WTC11 (cell line): ENCODE results near the gene OR1D2. TPM values are rescaled to one million over a fixed set of nuclear protein-coding genes. Genes with fewer than 3 reads are reported as not detected.

ENCODE experiments used
- ATAC-seq: fragments of 200-7000 bp; cut with Tn5 transposase; 2 replicates; pipeline ENCODE4 v1.10.0; 2021; ENCODE audit warnings: mild to moderate bottlenecking, moderate library complexity
- CTCF ChIA-PET: fragments of 300-600 bp; sonication (Branson Sonifier 250); formaldehyde crosslinking; loops from one replicate; lab custom pipeline; 2021; ENCODE audit warnings: antibody characterized with exemption; lab: Charles Lee
- POLR2A ChIA-PET: fragments of 350-600 bp; sonication (Branson Sonifier 250); formaldehyde crosslinking; loops from one replicate; lab custom pipeline; 2021; ENCODE audit warnings: antibody characterized with exemption; lab: Charles Lee
- DNase-seq: peaks from one replicate; pipeline ENCODE4 v3.0.0; 2021; ENCODE audit warnings: low spot score
- H3K27ac Mint-ChIP-seq: 2 replicates; pipeline ENCODE4 v1.8.0; 2021; ENCODE audit warnings: mixed read lengths
- H3K27me3 Mint-ChIP-seq: 2 replicates; pipeline ENCODE4 v1.8.0; 2021; ENCODE audit warnings: low read depth, mild to moderate bottlenecking, moderate library complexity, mixed read lengths
- H3K36me3 Mint-ChIP-seq: 2 replicates; pipeline ENCODE4 v1.8.0; 2021; ENCODE audit warnings: mixed read lengths
- H3K4me1 Mint-ChIP-seq: 2 replicates; pipeline ENCODE4 v1.8.0; 2022; ENCODE audit warnings: mixed read lengths
- H3K4me3 Mint-ChIP-seq: 2 replicates; pipeline ENCODE4 v1.8.0; 2021; ENCODE audit warnings: mild to moderate bottlenecking, moderate library complexity, mixed read lengths
- H3K9me3 Mint-ChIP-seq: 2 replicates; pipeline ENCODE4 v1.8.0; 2021; ENCODE audit warnings: mixed read lengths
- GRHL2 ChIP-seq: fragments of 250-450 bp; sonication (Bioruptor Pico); IDR thresholded peaks from 2 replicates; pipeline ENCODE4 v1.8.0; 2022; ENCODE audit warnings: mild to moderate bottlenecking, moderate library complexity; ENCODE audit not compliant: insufficient replicate concordance, severe bottlenecking
- HMGA2 ChIP-seq: fragments of 250-450 bp; sonication (Bioruptor Pico); IDR thresholded peaks from 2 replicates; pipeline ENCODE4 v1.4.0; 2021; ENCODE audit warnings: mild to moderate bottlenecking, moderate library complexity
- JAZF1 ChIP-seq: fragments of 250-450 bp; sonication (Bioruptor Pico); IDR thresholded peaks from 2 replicates; pipeline ENCODE4 v1.9.0; 2021; ENCODE audit warnings: moderate library complexity, mild to moderate bottlenecking, inconsistent platforms
- NFATC4 ChIP-seq: fragments of 250-450 bp; sonication (Bioruptor Pico); IDR thresholded peaks from 2 replicates; pipeline ENCODE4 v1.9.0; 2021; ENCODE audit warnings: mild to moderate bottlenecking
- SMAD3 ChIP-seq: sonication (generic); formaldehyde crosslinking; IDR thresholded peaks from 2 replicates; pipeline ENCODE4 v1.8.0; 2022; ENCODE audit warnings: missing genetic modification reagents, mild to moderate bottlenecking, borderline replicate concordance
- TP53 ChIP-seq: sonication (generic); formaldehyde crosslinking; IDR thresholded peaks from 2 replicates; pipeline ENCODE4 v1.8.1; 2023; ENCODE audit warnings: mild to moderate bottlenecking, missing genetic modification reagents
- ZNF317 ChIP-seq: sonication (generic); formaldehyde crosslinking; IDR thresholded peaks from 2 replicates; pipeline ENCODE4 v1.8.1; 2023; ENCODE audit warnings: low read depth, mild to moderate bottlenecking, moderate library complexity, missing genetic modification reagents, borderline replicate concordance
- total RNA-seq: library from RNA; stranded (reverse); gene quantifications from 3 replicates; pipeline ENCODE4 v1.2.3, GENCODE V29; 2021
- TF ChIP-seq, protein P1 (sequence below): fragments of 250-450 bp; sonication (Bioruptor Pico); IDR thresholded peaks from 2 replicates; pipeline ENCODE4 v1.9.0; 2021; ENCODE audit warnings: mild to moderate bottlenecking
- TF ChIP-seq, protein P2 (sequence below): sonication (generic); formaldehyde crosslinking; IDR thresholded peaks from 2 replicates; pipeline ENCODE4 v1.8.0; 2022; ENCODE audit warnings: missing genetic modification reagents
- TF ChIP-seq, protein P3 (sequence below): sonication (generic); formaldehyde crosslinking; IDR thresholded peaks from 2 replicates; pipeline ENCODE4 v1.8.1; 2022; ENCODE audit warnings: mild to moderate bottlenecking, missing genetic modification reagents, moderate library complexity, borderline replicate concordance
- TF ChIP-seq, protein P4 (sequence below): sonication (generic); formaldehyde crosslinking; IDR thresholded peaks from 2 replicates; pipeline ENCODE4 v1.8.0; 2023; ENCODE audit warnings: missing genetic modification reagents

OR1D2 gene
- total RNA-seq, 1 experiment from 2014 or later: not detected

DNA sequence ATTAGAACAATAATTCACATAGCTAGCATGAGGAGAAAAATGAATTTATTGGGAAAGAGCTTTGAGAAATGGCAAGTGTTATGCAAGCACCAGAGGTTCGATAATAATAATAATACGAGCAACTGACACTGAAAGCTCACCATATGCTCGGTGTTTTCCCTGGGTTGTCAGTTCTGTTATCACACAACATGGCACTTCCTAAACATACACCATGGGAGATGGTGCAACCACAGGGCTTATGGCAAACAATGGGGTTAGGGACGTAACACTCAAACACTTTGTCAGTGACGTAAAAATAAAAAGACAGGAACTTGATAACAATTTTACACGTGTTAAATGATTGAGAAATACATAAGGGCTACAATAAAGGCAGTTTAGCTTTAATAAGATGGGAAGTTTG is 64.5 kb downstream of the OR1D2 start:
- no peak for ATAC-seq
- Mint-ChIP-seq H3K27ac (no peak overlapping the region), H3K9me3 (peaks cover 26% of the 10 kb centered on the region), H3K27me3 (peaks cover 8% of the 10 kb centered on the region), H3K4me3 (no peak overlapping the region), H3K4me1 (no peaks in the 10 kb centered on the region), H3K36me3 (peaks cover 18% of the 10 kb centered on the region)
- TF ChIP-seq, protein P1, sequence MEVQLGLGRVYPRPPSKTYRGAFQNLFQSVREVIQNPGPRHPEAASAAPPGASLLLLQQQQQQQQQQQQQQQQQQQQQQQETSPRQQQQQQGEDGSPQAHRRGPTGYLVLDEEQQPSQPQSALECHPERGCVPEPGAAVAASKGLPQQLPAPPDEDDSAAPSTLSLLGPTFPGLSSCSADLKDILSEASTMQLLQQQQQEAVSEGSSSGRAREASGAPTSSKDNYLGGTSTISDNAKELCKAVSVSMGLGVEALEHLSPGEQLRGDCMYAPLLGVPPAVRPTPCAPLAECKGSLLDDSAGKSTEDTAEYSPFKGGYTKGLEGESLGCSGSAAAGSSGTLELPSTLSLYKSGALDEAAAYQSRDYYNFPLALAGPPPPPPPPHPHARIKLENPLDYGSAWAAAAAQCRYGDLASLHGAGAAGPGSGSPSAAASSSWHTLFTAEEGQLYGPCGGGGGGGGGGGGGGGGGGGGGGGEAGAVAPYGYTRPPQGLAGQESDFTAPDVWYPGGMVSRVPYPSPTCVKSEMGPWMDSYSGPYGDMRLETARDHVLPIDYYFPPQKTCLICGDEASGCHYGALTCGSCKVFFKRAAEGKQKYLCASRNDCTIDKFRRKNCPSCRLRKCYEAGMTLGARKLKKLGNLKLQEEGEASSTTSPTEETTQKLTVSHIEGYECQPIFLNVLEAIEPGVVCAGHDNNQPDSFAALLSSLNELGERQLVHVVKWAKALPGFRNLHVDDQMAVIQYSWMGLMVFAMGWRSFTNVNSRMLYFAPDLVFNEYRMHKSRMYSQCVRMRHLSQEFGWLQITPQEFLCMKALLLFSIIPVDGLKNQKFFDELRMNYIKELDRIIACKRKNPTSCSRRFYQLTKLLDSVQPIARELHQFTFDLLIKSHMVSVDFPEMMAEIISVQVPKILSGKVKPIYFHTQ: no peak
- TF ChIP-seq NFATC4: no peak
- TF ChIP-seq JAZF1 (CRISPR knock-in tag): no peak
- TF ChIP-seq, protein P2, sequence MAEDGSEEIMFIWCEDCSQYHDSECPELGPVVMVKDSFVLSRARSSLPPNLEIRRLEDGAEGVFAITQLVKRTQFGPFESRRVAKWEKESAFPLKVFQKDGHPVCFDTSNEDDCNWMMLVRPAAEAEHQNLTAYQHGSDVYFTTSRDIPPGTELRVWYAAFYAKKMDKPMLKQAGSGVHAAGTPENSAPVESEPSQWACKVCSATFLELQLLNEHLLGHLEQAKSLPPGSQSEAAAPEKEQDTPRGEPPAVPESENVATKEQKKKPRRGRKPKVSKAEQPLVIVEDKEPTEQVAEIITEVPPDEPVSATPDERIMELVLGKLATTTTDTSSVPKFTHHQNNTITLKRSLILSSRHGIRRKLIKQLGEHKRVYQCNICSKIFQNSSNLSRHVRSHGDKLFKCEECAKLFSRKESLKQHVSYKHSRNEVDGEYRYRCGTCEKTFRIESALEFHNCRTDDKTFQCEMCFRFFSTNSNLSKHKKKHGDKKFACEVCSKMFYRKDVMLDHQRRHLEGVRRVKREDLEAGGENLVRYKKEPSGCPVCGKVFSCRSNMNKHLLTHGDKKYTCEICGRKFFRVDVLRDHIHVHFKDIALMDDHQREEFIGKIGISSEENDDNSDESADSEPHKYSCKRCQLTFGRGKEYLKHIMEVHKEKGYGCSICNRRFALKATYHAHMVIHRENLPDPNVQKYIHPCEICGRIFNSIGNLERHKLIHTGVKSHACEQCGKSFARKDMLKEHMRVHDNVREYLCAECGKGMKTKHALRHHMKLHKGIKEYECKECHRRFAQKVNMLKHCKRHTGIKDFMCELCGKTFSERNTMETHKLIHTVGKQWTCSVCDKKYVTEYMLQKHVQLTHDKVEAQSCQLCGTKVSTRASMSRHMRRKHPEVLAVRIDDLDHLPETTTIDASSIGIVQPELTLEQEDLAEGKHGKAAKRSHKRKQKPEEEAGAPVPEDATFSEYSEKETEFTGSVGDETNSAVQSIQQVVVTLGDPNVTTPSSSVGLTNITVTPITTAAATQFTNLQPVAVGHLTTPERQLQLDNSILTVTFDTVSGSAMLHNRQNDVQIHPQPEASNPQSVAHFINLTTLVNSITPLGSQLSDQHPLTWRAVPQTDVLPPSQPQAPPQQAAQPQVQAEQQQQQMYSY (CRISPR knock-in tag): no peak
- TF ChIP-seq HMGA2 (CRISPR knock-in tag): no peak
- TF ChIP-seq, protein P3, sequence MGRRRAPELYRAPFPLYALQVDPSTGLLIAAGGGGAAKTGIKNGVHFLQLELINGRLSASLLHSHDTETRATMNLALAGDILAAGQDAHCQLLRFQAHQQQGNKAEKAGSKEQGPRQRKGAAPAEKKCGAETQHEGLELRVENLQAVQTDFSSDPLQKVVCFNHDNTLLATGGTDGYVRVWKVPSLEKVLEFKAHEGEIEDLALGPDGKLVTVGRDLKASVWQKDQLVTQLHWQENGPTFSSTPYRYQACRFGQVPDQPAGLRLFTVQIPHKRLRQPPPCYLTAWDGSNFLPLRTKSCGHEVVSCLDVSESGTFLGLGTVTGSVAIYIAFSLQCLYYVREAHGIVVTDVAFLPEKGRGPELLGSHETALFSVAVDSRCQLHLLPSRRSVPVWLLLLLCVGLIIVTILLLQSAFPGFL (CRISPR knock-in tag): no peak
- no peak for TF ChIP-seq SMAD3
- no peak for TF ChIP-seq GRHL2 (CRISPR knock-in tag)
- no peak for TF ChIP-seq ZNF317
- ChIA-PET CTCF (interaction anchor here (0.6 to 2.0 kb wide), 3 partner anchors 9 to 806 kb away, joined by 3 to 10 read pairs (median 4); partner anchors contain the start of gene NCBP3), POLR2A (interaction anchor here (0.7 kb wide), 1 partner anchor 214 kb away, joined by 6 read pairs; no protein-coding TSS in a partner anchor)
- DNase-seq: no peak

DNA sequence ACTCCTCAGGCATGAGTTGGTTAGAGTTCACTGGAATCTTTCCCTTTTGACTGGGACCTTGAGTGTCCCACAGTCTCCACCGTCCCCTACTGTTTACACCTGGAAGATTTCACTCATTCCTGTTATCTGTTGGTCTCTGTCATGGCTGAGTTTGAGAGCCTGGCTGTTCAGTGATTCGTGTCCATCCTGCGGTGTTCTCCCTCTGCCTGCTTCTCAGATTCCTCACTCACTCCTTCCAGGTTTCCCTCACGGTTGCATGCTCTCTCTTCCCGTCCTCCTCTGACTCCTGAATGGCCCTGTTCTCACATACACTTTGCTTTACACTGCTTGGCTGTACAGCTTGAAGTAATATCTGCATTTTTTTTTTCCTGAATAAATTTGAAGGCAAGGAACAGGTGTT is 65.3 kb downstream of the OR1D2 start:
- ATAC-seq: peak; percentile 26; the same call in 1 of the 2 replicates
- H3K36me3 Mint-ChIP-seq: peaks cover 11% of the 10 kb centered on the region
- TF ChIP-seq, protein P4, sequence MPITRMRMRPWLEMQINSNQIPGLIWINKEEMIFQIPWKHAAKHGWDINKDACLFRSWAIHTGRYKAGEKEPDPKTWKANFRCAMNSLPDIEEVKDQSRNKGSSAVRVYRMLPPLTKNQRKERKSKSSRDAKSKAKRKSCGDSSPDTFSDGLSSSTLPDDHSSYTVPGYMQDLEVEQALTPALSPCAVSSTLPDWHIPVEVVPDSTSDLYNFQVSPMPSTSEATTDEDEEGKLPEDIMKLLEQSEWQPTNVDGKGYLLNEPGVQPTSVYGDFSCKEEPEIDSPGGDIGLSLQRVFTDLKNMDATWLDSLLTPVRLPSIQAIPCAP: no peak
- no peak for TF ChIP-seq NFATC4
- no peak for TF ChIP-seq TP53 (CRISPR knock-in tag)
- TF ChIP-seq, all 79 proteins: peak for 0
- no peak for DNase-seq
- no peaks in the 10 kb centered on the region for H3K4me1 Mint-ChIP-seq
- POLR2A ChIA-PET: no interaction called here
- CTCF ChIA-PET: interaction anchor here (1.0 to 2.0 kb wide), 2 partner anchors 10 to 346 kb away, joined by 4 to 10 read pairs; no protein-coding TSS in a partner anchor
- peaks cover 8% of the 10 kb centered on the region for H3K27me3 Mint-ChIP-seq
- peak overlapping the region; percentile 13; the same call in 1 of the 2 replicates for H3K27ac Mint-ChIP-seq
- peaks cover 18% of the 10 kb centered on the region for H3K9me3 Mint-ChIP-seq
- no peak overlapping the region for H3K4me3 Mint-ChIP-seq

Other genes with a start within 250 kb of the OR1D2 start
- not detected in 3 replicates for gene OR1D5, start 40.8 kb downstream of the OR1D2 start, total RNA-seq
- gene OR1G1, start 23.1 kb upstream of the OR1D2 start, total RNA-seq: not detected in 3 replicates
- not detected in 3 replicates for gene OR1A2, start 93.1 kb upstream of the OR1D2 start, total RNA-seq
- not detected in 3 replicates for gene OR1A1, start 103.2 kb upstream of the OR1D2 start, total RNA-seq
- not detected in 3 replicates for gene OR3A1, start 193.9 kb upstream of the OR1D2 start, total RNA-seq